HCEC 1CT (cell line): Measurements from ENCODE around the gene GAS2L1.
"Not testable (repeated sequence)": the region's sequence is repeated elsewhere in the genome, so short reads cannot be mapped to it uniquely, and the experiment has no call there.

Experiments
- DNase-seq: peaks from one replicate; pipeline ENCODE4 v3.0.0-alpha.2; 2017

Gene GAS2L1

DNA sequence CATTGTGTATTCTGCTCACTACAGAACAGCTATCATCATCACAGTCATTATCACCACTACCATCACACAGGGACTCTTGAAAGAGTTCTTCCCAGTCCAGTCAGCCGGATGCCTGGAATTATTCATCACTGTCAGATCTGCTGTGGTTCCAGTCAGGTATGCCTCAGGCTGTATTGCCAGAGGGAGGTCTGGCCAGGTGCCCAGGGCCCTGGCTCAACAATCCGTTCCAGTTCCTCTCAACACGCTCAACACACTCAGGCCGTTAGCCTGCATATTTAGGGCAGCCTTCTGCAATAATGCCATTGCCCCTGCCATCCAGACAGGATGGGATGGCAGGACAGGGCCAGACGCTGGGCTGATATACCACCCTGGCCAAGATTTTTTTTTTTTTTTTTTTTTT is 37.7 kb downstream of the GAS2L1 start:
- no peak for DNase-seq

DNA sequence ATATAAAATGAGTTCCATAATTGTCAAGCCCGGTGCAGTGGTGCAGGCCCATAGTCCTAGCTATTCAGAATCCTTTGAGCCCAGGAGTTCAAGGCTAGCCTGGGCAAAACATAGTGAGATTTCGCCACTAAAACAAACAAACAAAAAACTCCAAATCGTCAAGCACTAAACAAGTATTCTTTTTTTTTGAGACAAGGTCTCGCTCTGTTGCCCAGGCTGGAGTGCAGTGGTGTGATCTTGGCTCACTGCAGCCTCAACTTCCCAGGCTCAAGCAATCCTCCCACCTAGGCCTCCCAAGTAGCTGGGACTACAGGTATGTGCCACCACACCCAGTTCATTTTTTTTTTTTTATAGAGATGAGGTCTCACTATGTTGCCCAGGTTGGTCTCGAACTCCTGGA is 38.4 kb downstream of the GAS2L1 start:
- DNase-seq = not testable (repeated sequence)

DNA sequence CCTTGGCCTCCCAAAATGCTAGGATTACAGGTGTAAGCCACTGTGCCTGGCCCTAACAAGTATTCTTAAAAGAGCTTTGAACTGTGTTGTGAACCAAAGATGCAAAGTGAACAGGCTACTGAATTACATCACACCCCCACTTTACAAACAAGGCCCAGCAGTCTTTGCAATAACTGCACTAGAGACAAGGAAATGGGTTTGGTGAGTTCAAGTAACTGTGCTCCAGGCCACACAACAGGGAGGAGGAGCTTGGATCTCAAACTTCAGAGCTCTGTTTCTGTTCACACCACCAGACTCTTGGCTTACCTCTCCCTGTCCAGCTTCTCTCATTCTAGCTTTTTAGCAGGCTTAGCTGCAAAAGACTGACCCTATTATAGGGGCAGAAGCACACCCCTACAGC is 39.5 kb downstream of the GAS2L1 start:
- no peak for DNase-seq

DNA sequence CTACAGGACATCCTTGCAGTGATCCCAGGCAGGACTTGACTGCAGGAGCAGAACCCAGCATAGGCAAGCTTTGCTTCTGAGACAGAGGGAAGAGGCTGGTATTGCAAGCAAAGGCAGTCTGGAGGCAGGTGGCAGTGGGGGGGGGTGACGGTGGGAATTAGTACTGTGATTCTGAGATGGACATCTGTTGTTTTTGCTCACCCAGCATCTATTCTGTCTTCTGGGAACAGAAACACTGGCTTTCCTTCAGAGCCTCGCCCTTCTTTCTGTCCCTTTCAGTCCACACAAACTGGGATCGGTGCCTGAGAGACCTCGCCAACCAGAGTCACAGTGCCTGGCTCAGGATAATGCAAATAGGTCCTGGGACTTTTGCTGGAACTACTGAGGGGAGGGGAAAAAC is 40.2 kb downstream of the GAS2L1 start:
- no peak for DNase-seq

DNA sequence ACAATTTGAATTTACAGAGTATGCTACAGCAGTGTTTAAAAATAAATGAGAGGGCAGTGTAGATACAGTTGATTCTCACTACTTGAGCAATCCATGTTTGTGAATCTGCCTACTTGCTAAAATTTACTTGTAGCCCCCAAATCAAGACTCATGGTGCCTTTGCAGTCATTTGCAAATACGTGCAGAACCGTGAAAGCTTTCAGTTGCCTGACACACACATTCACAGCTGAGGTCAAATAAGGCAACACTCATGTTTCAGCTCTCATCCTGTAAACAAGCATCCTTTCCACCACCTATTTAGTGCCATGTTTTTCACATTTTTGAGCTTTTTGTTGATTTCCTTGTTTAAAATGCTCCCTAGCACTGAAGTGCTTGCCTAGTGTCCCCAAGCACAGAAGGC is 41.6 kb downstream of the GAS2L1 start:
- no peak for DNase-seq

DNA sequence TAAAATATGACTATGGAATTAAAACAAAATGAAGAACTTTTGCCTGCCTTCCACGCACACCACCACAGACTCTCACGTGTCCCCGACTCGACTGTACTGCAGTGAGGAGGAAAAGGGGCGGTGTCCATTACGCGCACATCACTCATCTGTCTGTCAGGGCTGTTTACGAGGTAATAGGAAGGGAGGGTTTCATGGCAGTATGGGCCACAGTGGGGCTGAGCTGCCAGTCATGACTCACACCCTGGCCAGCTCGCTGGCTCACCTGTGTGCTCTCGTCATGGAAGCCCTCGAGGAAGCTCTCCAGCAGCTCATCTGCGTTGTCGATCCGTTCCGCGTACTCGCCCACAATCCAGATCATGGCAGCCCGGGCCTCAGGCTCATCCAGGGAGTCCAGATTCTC is 42.5 kb downstream of the GAS2L1 start:
- DNase-seq = no peak

DNA sequence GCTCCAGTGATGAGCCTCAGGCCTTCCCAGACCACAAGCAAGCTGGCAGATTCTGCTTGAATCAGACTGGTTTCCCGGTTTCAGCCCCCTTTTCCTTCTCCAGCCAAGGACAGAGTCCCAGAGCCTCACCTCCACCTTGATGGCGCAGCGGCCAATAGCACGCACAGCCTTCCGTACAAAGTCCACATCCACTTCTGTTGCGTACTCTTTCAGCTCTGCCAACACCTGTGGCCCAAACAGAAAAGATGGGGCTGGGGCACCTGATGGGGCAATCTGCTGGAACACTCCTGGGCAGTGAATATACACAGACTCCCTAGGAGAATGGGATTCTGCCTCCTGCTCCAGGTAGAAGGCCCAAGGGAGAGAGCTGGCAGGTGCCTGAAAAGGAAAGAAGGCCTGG is 44.6 kb downstream of the GAS2L1 start:
- no peak for DNase-seq

DNA sequence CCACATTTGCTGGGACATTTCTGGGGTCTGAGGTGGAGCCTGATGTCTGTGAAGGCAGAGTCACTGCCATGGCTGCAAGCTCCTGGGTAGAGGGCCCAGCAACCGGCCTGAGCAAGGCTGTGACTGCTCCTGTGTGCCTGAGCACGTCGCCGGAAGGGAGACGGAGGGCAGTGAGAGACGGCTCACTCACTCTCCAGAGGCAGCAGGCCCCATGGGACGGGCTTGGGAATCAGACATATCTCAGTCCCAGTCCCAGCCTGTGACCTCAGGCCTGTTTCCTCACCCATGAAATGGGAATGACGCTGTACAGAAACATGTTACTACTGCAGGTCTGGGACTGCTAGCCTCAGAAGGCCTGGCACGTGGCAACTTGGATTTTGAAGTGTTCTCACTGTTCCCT is 45.4 kb downstream of the GAS2L1 start:
- DNase-seq = no peak

DNA sequence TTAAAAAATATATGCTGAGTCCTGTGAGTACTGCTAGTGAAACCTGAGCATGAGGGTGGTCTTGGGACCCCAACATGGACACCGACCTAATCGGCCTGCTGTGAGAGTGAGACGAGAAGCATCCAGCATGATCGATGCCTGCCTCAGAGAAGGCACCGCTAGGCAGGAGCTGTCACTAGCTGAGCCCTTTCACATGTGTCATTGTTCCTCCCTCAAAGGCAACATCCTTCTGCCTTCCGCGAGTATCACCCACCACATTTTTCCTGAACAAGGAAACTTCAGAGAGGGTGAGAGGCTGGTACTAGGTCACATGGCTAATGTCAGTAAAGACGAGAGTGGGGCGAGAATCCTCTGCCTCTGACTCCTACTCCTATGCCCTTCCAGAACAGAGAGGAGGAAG is 46.3 kb downstream of the GAS2L1 start:
- DNase-seq = no peak

DNA sequence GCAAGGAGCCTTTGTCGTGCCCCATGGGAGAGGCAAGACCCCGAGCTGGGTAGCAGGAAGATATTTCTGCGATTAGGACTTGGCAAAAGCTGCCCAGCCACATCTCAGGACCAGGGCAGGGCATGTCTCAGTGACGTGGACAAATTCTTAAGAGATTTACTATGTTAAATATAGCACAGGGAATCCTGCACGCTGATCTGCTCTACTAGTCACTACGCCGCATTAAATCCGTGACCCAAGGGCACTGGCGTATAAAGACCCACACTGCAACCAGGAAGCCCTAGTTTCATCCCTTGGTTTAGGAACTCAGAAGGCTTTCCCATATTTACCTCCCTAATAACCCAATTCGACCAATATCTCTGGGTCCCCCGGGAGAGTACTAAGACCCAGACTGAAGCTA is 46.8 kb downstream of the GAS2L1 start:
- no peak for DNase-seq

DNA sequence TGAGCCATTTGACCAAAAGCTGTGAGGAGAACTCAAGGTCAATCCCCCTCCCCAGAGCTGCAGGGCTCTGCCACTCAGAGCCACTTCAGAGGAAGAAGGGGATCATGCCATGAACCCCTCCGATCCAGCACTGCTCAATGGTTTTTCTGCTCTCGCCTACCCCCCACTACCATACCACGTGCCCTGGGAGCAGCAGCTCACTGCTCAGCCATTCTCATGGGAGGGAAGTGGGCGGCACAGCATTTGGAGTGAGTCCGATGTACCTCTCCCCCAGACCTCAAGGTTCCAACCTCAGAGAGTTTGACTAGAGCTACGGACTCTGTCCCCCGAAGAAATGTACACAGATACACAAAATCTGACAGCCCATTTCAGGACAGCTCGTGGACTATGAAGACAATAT is 47.4 kb downstream of the GAS2L1 start:
- no peak for DNase-seq

DNA sequence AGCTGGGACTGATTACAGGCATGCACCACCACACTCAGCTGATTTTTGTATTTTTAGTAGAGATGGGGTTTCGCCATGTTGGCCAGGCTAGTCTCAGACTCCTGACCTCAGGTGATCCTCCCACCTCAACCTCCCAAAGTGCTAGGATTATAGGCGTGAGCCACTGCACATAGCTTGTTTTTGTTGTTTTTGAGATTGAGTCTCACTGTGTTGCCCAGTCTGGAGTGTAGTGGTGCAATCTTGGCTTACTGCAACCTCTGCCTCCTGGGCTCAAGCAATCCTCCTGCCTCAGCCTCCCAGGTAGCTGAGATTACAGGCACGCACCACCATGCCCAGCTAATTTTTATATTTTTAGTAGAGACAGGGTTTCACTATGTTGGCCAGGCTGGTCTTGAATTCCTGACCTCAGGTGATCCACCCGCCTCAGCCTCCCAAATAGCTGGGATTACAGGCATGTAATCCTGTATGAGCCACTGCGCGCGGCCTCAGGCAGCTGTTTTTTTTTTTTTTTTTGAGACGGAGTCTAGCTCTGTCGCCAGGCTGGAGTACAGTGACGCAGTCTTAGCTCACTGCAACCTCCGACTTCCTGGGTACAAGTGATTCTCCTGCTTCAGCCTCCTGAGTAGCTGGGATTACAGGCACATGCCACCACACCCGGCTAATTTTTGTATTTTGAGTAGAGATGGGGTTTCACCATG is 50.9 kb downstream of the GAS2L1 start:
- not testable (repeated sequence) for DNase-seq

DNA sequence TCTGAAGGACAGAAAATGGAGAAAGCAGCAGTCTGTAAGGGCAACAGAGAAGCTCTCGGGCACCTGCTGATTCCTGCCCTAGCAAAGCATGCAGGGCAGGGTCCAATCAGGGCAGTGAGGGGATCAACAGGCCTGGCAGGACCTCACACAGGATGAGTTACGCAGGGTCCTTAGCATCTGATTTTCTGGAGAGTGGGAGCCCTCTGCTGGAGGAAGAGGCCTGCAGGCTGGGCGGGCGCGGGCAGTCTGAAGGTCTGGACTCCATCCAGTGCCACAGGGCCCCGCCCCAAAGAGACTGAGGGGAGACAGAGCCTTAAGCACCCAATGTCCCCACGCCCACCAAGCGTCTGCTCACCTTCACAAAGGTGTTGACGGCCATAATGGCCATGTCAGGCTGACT is 53.0 kb downstream of the GAS2L1 start:
- DNase-seq = peak; percentile 36
